ENCODE measurements around the gene GRID2. TPM values are rescaled to one million over a fixed set of nuclear protein-coding genes. Genes with fewer than 3 reads are reported as not detected.

GRID2 gene
- total RNA-seq, 1 donor from 2014 or later = not detected

GRCh38 chr4:93751411-93751810, 1447.6 kb downstream of the GRID2 start:
- Histone ChIP-seq H3K4me3 (no peak overlapping the region), H3K27ac (replicated peaks) (no peak overlapping the region), H3K4me1 (no peaks in the 10 kb centered on the region), H3K36me3 (no peaks in the 10 kb centered on the region), H3K9me3 (replicated peaks) (no peaks in the 10 kb centered on the region), H3K27me3 (ENCODE audit: low read depth) (peaks cover 2% of the 10 kb centered on the region)
- DNase-seq = no peak
- intact Hi-C loops (cut with micrococcal nuclease) = no loop called here
- TF ChIP-seq, protein P1, sequence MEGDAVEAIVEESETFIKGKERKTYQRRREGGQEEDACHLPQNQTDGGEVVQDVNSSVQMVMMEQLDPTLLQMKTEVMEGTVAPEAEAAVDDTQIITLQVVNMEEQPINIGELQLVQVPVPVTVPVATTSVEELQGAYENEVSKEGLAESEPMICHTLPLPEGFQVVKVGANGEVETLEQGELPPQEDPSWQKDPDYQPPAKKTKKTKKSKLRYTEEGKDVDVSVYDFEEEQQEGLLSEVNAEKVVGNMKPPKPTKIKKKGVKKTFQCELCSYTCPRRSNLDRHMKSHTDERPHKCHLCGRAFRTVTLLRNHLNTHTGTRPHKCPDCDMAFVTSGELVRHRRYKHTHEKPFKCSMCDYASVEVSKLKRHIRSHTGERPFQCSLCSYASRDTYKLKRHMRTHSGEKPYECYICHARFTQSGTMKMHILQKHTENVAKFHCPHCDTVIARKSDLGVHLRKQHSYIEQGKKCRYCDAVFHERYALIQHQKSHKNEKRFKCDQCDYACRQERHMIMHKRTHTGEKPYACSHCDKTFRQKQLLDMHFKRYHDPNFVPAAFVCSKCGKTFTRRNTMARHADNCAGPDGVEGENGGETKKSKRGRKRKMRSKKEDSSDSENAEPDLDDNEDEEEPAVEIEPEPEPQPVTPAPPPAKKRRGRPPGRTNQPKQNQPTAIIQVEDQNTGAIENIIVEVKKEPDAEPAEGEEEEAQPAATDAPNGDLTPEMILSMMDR (IDR thresholded peaks at IDR 0.05; ENCODE audit: borderline replicate concordance) = no peak

GRCh38 chr4:93756101-93756500, 1452.3 kb downstream of the GRID2 start:
- Histone ChIP-seq H3K4me3 (no peak overlapping the region), H3K9me3 (replicated peaks) (no peaks in the 10 kb centered on the region), H3K27me3 (ENCODE audit: low read depth) (peaks cover 12% of the 10 kb centered on the region), H3K4me1 (no peaks in the 10 kb centered on the region), H3K27ac (replicated peaks) (no peak overlapping the region), H3K36me3 (no peaks in the 10 kb centered on the region)
- intact Hi-C loops (cut with micrococcal nuclease) = no loop called here
- TF ChIP-seq, protein P1 (IDR thresholded peaks at IDR 0.05; ENCODE audit: borderline replicate concordance) = no peak
- no peak for DNase-seq

- H3K4me3 ChIP-seq = no peak overlapping the region
- TF ChIP-seq, protein P1 (IDR thresholded peaks at IDR 0.05; ENCODE audit: borderline replicate concordance) = no peak
- no peaks in the 10 kb centered on the region for H3K9me3 ChIP-seq (replicated peaks)
- DNase-seq = no peak
- intact Hi-C loops (cut with micrococcal nuclease) = no loop called here
- peaks cover 12% of the 10 kb centered on the region for H3K27me3 ChIP-seq (ENCODE audit: low read depth)
- H3K27ac ChIP-seq (replicated peaks) = no peak overlapping the region
- H3K4me1 ChIP-seq = no peaks in the 10 kb centered on the region
- H3K36me3 ChIP-seq = no peaks in the 10 kb centered on the region
Measured at GRCh38 chr4:93759506-93759905, 1455.7 kb downstream of the GRID2 start.

GRCh38 chr4:93760284-93760683, 1456.5 kb downstream of the GRID2 start:
- no peaks in the 10 kb centered on the region for H3K4me1 ChIP-seq
- H3K4me3 ChIP-seq = no peak overlapping the region
- TF ChIP-seq, protein P1 (IDR thresholded peaks at IDR 0.05; ENCODE audit: borderline replicate concordance) = no peak
- intact Hi-C loops (cut with micrococcal nuclease) = no loop called here
- H3K27me3 ChIP-seq (ENCODE audit: low read depth) = peaks cover 12% of the 10 kb centered on the region
- no peaks in the 10 kb centered on the region for H3K36me3 ChIP-seq
- H3K9me3 ChIP-seq (replicated peaks) = no peaks in the 10 kb centered on the region
- no peak overlapping the region for H3K27ac ChIP-seq (replicated peaks)
- DNase-seq = no peak

- Histone ChIP-seq H3K27ac (replicated peaks) (no peak overlapping the region), H3K4me3 (no peak overlapping the region), H3K27me3 (ENCODE audit: low read depth) (peaks cover 12% of the 10 kb centered on the region), H3K36me3 (no peaks in the 10 kb centered on the region), H3K9me3 (replicated peaks) (no peaks in the 10 kb centered on the region), H3K4me1 (no peaks in the 10 kb centered on the region)
- DNase-seq = no peak
- intact Hi-C loops (cut with micrococcal nuclease) = no loop called here
- TF ChIP-seq, protein P1 (IDR thresholded peaks at IDR 0.05; ENCODE audit: borderline replicate concordance) = no peak
Measured at GRCh38 chr4:93761286-93761685, 1457.5 kb downstream of the GRID2 start.

Data from left ventricle myocardium inferior (tissue), 1 donor.